HG03469 (cell line): Measurements from ENCODE around the gene MAP2K5.

Source experiments
- ATAC-seq: cut with Tn5 transposase; IDR thresholded peaks from one replicate; pipeline ENCODE4 v1.9.1; 2021; ENCODE audit warnings: mild to moderate bottlenecking, moderate library complexity, moderate number of reproducible peaks; ENCODE audit not compliant: unreplicated experiment

Gene MAP2K5

DNA sequence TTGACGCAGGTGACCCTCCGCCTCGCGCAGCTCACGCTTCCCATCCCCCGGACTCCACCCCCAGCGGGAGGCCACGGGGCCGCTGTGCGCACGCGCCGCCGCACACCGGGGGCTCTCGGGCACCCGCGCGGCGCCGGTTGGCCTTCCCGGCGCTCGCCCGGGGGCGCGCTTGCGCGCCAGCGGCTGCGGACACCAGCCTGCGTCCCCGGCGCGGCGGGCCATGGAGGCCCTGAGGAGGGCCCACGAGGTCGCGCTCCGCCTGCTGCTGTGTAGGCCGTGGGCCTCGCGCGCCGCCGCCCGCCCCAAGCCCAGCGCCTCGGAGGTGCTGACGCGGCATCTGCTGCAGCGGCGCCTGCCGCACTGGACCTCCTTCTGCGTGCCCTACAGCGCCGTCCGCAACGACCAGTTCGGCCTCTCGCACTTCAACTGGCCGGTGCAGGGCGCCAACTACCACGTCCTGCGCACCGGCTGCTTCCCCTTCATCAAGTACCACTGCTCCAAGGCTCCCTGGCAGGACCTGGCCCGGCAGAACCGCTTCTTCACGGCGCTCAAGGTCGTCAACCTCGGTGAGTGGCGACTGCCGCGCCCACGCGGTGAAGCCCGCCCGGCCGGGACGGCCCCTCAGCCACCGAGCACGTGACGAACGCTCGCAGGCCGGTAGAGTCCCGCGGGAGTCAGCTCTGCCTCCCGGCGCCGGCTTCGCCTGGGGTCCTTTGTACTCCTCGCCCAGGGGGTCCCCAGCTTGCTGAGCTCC lies 21.3 kb upstream of the MAP2K5 start, which contains the start of gene C15orf61:
Gene C15orf61, plus strand, starts transcription at position 103 of the 754 bp plus-strand sequence. Its CDS starts 118 bp downstream, at position 221.
- ATAC-seq: peak; percentile 45

GRCh38 chr15:67521783-67522568 lies 20.5 kb upstream of the MAP2K5 start:
- no peak for ATAC-seq

DNA sequence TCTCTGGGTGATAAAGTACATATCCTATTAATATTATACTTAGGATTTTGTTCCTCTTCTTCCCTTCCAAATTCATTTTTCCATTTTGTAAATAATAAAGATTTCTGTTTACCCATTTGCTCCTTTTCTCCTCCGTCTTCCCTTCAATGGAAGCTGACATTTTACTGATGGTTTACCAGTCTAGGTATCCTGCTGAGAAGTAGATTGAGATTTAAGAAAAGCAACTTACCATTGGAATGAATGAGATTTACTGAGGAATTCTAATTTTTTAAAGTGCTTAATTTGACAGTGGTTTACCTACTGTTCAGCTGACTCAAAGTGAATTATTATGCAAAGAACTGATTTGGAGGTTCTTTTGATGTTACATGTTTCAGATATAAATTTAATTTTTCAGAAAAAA lies 19.2 kb upstream of the MAP2K5 start:
- ATAC-seq: no peak

DNA sequence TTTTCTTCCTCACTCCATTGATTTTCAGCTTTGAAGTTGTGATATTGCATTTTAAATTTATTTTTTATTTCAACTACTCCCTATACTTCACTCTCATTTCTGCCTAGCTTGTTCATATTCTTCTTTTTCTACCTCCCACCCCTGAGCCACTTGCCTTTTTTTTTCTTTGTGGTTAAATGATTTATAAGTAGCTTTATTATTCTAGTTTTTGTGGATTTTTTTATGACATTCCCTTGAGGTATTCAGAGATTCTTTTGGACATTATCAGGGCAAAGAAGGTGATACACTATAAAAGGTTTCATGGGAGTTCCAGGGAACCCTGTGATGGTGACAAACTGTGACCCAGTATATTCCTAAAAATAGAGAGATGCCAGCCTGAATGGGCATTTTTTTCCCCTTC lies 18.3 kb upstream of the MAP2K5 start:
- no peak for ATAC-seq

- ATAC-seq: no peak
Observed at GRCh38 chr15:67528513-67528912, 14.0 kb upstream of the MAP2K5 start.

GRCh38 chr15:67531379-67531914 lies 11.1 kb upstream of the MAP2K5 start:
- no peak for ATAC-seq

DNA sequence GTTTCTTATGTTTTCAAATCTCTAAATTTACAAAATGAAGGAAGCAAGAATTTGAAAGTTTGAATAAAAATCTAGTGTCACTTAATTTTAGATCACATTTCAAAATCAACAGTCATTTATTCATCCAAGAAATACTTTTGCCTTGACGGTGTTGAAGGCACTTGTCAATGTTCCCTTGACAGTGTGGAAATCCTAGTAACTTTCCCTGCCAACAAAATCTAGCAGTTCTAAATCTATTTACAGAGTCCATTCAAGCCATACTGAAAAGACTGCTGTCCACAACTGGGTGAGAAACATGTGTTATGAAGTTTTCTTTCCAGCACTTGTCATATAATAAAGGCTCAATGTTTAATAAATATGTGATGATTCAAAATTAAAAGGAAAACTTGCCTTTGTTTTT lies 8.6 kb upstream of the MAP2K5 start:
- no peak for ATAC-seq

GRCh38 chr15:67534360-67534759 lies 8.1 kb upstream of the MAP2K5 start:
- no peak for ATAC-seq

DNA sequence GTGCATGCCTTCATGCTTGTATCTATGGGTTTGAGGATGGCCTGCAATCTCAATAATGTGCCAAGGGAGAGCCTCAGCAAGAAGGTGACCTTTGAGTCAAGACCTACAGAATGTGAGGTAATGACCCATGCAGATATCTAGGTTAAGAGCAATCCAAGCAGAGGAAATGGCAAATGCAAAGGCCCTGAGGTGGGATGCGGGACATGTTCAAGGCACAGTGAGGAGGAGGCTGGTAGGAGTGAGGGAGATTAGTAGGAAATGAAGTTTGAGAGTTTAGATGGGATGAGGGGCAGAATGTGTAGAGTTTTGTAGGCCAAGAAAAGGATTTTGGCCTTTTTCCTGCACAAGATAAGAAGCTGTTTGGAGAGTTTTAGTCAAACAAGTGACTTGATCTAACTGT lies 4.7 kb upstream of the MAP2K5 start:
- ATAC-seq: no peak

GRCh38 chr15:67543348-67543718 lies 830 bp downstream of the MAP2K5 start:
- ATAC-seq: no peak

- no peak for ATAC-seq
Observed at GRCh38 chr15:67544475-67544874, 2.0 kb downstream of the MAP2K5 start.

- no peak for ATAC-seq
Observed at GRCh38 chr15:67545864-67546263, 3.4 kb downstream of the MAP2K5 start.

- no peak for ATAC-seq
Observed at GRCh38 chr15:67547064-67547463, 4.6 kb downstream of the MAP2K5 start.

GRCh38 chr15:67547836-67548235 lies 5.3 kb downstream of the MAP2K5 start:
- no peak for ATAC-seq

DNA sequence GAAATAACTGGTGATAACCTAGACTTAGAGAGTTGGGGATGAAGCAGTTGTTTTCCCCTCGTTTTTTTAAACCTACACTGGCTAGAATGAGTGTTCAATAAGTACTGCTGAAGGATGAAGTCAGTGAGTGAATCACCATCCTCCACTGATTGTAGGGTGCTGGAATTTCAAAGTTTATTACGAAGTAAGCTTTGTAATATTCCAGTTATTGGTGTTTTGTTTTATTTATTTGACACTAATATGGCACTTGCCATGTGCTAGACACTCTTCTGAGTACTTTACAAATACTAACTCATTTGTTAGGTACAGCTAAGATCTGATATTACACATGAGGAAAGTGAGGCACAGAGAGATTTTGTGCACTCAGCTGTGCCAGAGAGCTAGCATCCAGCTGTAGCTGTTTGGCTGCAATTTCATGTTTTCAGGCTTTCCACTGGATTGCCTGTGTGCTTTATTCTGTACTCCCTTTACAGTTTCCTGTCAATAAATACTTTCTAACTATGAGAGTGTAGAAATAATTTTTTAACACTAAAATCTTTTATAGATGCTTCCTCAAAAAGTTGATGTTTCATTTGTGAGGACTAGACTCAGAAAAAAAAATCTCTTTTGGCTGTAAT lies 5.8 kb downstream of the MAP2K5 start:
- ATAC-seq: no peak

GRCh38 chr15:67548862-67549651 lies 6.6 kb downstream of the MAP2K5 start:
- no peak for ATAC-seq

DNA sequence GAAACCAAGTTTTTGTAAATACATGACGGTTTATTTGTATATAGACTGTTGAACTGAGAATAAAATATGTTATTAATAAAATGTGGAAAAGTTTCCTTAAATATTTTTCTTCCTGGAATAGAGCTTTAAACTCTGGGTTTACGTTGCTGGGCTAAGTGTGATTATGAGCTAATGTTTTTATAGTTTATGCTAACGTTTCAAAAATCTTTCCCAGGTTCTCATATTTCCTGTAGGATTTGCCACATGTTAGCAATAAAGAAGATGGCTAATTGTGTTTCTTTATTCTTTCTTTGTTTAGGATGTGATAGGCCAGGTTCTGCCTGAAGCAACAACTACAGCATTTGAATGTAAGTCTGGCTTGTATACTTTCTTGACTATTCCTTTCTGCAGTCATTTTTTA lies 7.2 kb downstream of the MAP2K5 start:
- no peak for ATAC-seq

DNA sequence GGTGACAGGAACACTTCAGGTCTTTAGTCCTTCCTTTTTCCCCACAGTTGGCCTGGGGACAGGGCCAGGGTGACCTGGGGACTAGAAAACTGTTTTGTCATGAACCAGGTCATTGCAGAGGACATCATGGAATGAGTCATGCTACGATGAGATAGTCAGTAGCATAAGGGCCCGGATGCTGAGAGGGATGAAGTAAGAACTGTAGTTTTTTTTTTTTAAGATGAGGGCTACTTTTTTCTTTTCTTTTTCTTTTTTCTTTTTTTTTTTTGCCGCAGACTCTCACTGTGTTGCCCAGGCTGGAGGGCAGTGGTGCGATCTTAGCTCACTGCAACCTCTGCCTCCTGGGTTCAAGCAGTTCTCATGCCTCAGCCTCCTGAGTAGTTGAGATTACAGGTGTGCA lies 8.0 kb downstream of the MAP2K5 start:
- ATAC-seq: no peak

DNA sequence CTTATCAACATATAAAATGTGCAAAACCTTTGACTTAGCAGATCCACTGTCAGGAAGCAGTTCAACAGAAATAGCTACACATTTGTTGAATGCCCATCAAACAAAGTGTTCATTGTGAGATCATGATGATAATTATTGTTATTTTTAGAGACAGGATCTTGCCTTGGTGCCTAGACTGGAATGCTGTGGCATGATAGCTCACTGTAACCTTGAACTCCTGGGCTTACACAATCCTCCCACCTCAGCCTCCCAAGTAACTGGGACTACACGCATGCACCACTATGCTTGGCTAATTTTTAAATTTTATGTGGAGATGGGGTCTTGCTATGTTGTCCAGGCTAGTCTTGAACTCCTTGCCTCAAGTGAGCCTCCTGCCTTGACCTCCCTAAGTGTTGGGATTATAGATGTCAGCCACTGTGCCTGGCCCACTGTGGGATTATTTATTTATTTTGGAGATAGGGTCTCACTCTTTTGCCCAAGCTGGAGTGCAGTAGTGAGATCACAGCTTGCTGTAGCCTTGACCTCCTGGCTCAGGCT lies 8.8 kb downstream of the MAP2K5 start:
- ATAC-seq: no peak

DNA sequence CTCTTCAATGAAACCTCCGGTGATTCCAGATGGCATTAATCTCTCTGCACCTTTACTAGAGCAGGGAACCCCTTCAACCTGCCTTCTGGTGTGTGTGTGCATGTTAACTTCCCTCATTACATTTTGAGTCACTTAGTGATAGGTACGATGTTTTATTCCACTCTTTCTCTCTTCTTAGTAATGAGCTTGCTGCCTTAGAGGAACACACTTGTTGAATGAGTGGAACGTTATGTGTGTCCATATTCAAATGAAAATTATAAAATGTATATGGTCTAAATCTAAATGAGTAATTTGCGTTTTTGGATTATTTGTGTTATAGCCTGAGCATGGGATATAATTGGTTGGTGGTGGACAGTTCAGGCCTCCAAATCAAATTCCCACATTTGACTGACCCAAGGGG lies 12.1 kb downstream of the MAP2K5 start:
- ATAC-seq: no peak
